Activated CD8-positive, alpha-beta T cell treated with anti-CD3 and anti-CD28 coated beads, Interleukin-2, amount 10 ng/mL, durations not matched to agents 7 days and 5 days (primary cell): ENCODE data around the gene DIP2C. TPM values are rescaled to one million over a fixed set of nuclear protein-coding genes. Genes with fewer than 3 reads are reported as not detected.

Experiments
- ATAC-seq: fragments of 150-1000 bp; cut with Tn5 transposase; one replicate; pipeline ENCODE4 v1.10.0; 2021; ENCODE audit warnings: moderate library complexity
- CTCF ChIA-PET: fragments of 350-600 bp; sonication (Branson Sonifier 250); formaldehyde crosslinking; loops from one replicate; lab custom pipeline; 2021; ENCODE audit warnings: antibody characterized with exemption; lab: Charles Lee
- POLR2A ChIA-PET: fragments of 350-600 bp; sonication (Branson Sonifier 250); formaldehyde crosslinking; loops from one replicate; lab custom pipeline; 2021; ENCODE audit warnings: antibody characterized with exemption; lab: Charles Lee
- DNase-seq: peaks from one replicate; pipeline ENCODE4 v3.0.0-alpha.2; 2020
- H3K27ac Mint-ChIP-seq: one replicate; pipeline ENCODE4 v1.8.0; 2021; ENCODE audit warnings: mild to moderate bottlenecking, mixed read lengths
- H3K27me3 Mint-ChIP-seq: one replicate; pipeline ENCODE4 v1.8.0; 2021; ENCODE audit warnings: low read depth, mixed read lengths
- H3K36me3 Mint-ChIP-seq: one replicate; pipeline ENCODE4 v1.8.0; 2021; ENCODE audit warnings: low read depth, mixed read lengths
- H3K4me1 Mint-ChIP-seq: one replicate; pipeline ENCODE4 v1.8.0; 2021; ENCODE audit warnings: low read depth, mixed read lengths
- H3K4me3 Mint-ChIP-seq: one replicate; pipeline ENCODE4 v1.8.0; 2021; ENCODE audit warnings: mild to moderate bottlenecking, mixed read lengths
- H3K9me3 Mint-ChIP-seq: one replicate; pipeline ENCODE4 v1.8.0; 2022; ENCODE audit warnings: mixed read lengths; ENCODE audit not compliant: insufficient read depth
- microRNA-seq: library from miRNA; unstranded; fragments of <30 nt; microRNA quantifications from one replicate; pipeline ENCODE4 v1.2.0, GENCODE V29; 2022
- total RNA-seq, 2 experiments: library from RNA; stranded (reverse); gene quantifications; one replicate each; pipeline ENCODE4 v1.2.3, GENCODE V29; 2021

DIP2C gene
- total RNA-seq, 2 experiments from 2014 or later = 0.34 to 0.39 TPM

DNA sequence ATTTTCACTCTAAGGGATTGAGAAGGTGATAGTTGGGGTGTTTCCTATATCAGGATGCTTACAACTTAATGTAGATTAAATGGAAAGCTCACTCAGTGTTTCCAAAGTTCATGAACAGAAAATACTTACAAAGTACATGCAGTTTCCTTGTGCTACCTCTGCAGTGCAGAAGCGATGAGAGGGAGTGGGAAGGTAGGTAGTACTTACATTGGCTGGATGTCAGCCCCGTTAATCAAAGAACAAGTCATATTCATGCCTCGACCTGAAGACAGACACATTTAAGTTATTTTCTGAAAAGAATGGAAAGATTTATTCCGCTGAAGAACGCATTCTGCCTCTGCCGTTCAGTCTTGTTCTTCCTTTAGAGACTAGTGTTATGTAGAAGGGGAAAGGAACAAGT lies 461.1 kb downstream of the DIP2C start:
- ChIA-PET POLR2A (no interaction called here), CTCF (interaction anchor here (0.9 kb wide), 1 partner anchor 10 kb away, joined by 3 read pairs; no protein-coding TSS in a partner anchor)
- Mint-ChIP-seq H3K36me3 (peaks cover under 1% of the 10 kb centered on the region), H3K27me3 (no peaks in the 10 kb centered on the region), H3K4me1 (peaks cover 8% of the 10 kb centered on the region), H3K9me3 (no peaks in the 10 kb centered on the region), H3K27ac (no peak overlapping the region), H3K4me3 (no peak overlapping the region)
- ATAC-seq (no peak), DNase-seq (no peak)

DNA sequence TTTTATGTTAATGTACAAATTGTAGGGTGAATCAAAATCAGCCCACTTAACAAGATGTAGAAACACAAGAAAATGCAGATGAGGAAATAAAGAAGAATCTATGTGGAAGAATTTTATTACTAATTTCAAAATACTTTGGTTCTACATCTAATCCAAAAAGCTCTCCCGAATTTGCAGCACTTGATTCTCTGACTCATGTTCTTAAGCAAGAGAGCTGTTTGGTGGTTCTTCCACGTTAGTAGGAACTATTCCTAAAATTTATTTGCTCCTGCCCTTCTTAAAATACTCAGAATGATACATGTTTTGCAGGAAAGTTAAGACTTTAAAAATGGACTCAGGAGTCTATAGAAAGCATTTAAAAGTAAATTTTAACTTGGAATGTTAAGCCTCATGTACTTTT lies 462.5 kb downstream of the DIP2C start:
- H3K4me1 Mint-ChIP-seq = peaks cover 8% of the 10 kb centered on the region
- no peaks in the 10 kb centered on the region for H3K9me3 Mint-ChIP-seq
- ATAC-seq (no peak), DNase-seq (no peak)
- no peak overlapping the region for H3K27ac Mint-ChIP-seq
- H3K4me3 Mint-ChIP-seq = no peak overlapping the region
- H3K36me3 Mint-ChIP-seq = peaks cover 2% of the 10 kb centered on the region
- ChIA-PET POLR2A (no interaction called here), CTCF (no interaction called here)
- no peaks in the 10 kb centered on the region for H3K27me3 Mint-ChIP-seq

GRCh38 chr10:226018-226417 lies 463.4 kb downstream of the DIP2C start:
- CTCF ChIA-PET = no interaction called here
- Mint-ChIP-seq H3K36me3 (peaks cover 8% of the 10 kb centered on the region), H3K9me3 (no peaks in the 10 kb centered on the region), H3K27me3 (no peaks in the 10 kb centered on the region), H3K27ac (no peak overlapping the region), H3K4me3 (no peak overlapping the region), H3K4me1 (peaks cover 11% of the 10 kb centered on the region)
- no peak for DNase-seq
- POLR2A ChIA-PET = no interaction called here
- ATAC-seq = no peak

DNA sequence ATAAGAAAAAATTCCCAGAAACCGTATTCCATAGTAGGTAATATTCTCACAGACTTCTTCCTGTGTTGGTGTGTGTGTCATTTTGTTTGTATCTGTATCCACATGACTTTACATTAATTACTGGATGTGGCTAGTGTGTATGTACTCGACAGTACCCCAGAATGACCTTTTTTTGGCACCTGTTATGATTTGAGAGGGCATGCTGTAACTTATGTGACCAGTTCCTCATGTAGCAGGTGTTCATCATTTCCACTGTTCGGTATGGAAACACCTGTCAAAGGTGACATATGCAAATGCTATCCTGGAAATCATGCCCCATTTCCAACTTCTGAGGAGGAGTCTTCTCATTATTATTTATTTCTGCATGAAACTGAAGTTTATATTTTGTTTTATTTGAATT lies 464.9 kb downstream of the DIP2C start:
- Mint-ChIP-seq H3K4me3 (no peak overlapping the region), H3K27me3 (no peaks in the 10 kb centered on the region), H3K27ac (no peak overlapping the region), H3K9me3 (no peaks in the 10 kb centered on the region), H3K36me3 (peaks cover 12% of the 10 kb centered on the region), H3K4me1 (peaks cover 22% of the 10 kb centered on the region)
- DNase-seq (no peak), ATAC-seq (no peak)
- ChIA-PET POLR2A (no interaction called here), CTCF (no interaction called here)

Small RNAs within 50 kb of the gene (microRNA-seq; reads per million reads assigned to microRNA genes)
- gene MIR5699 = not detected

Other genes with a start within 250 kb of the DIP2C start
- gene LARP4B, start 242.0 kb upstream of the DIP2C start, total RNA-seq = 100 to 1,000 TPM; 107 to 108 TPM